ENCODE results near the gene SLC13A3.

The SLC13A3 gene

GRCh38 chr20:46547995-46548394 lies 103.3 kb downstream of the SLC13A3 start:
- no peaks in the 10 kb centered on the region for H3K27me3 ChIP-seq (replicated peaks)
- in situ Hi-C loops (cut with HindIII; ENCODE audit: low pct_ligation_motif_present, low sequenced_read_pairs): no loop called here
- DNase-seq: no peak
- no peak overlapping the region for H3K27ac ChIP-seq
- H3K4me3 ChIP-seq (ENCODE audit: low read depth, low read length): no peak overlapping the region
- TF ChIP-seq, protein P1, sequence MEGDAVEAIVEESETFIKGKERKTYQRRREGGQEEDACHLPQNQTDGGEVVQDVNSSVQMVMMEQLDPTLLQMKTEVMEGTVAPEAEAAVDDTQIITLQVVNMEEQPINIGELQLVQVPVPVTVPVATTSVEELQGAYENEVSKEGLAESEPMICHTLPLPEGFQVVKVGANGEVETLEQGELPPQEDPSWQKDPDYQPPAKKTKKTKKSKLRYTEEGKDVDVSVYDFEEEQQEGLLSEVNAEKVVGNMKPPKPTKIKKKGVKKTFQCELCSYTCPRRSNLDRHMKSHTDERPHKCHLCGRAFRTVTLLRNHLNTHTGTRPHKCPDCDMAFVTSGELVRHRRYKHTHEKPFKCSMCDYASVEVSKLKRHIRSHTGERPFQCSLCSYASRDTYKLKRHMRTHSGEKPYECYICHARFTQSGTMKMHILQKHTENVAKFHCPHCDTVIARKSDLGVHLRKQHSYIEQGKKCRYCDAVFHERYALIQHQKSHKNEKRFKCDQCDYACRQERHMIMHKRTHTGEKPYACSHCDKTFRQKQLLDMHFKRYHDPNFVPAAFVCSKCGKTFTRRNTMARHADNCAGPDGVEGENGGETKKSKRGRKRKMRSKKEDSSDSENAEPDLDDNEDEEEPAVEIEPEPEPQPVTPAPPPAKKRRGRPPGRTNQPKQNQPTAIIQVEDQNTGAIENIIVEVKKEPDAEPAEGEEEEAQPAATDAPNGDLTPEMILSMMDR (IDR thresholded peaks at IDR 0.05; ENCODE audit: low read depth, low read length, missing control alignments): no peak
- H3K36me3 ChIP-seq (replicated peaks): no peaks in the 10 kb centered on the region

DNA sequence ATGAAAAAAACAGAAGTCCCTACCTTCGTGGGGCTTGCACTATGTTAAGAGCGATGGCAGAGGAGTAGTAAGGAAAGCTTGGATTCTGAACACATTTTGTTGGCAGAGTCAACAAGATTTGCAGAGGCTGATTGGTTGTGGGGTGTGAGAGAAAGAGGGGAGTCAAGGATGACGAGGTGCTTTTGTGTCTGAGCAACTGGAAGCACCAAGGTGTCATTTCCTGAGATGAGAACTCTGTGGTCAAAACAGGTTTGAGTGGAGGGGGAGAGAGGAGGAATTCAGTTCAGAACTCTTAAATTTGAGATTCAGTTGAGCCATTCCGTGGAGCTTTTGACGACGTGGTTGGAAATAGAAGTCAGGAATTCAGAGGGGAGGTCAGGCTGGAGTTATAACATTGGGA lies 104.3 kb downstream of the SLC13A3 start:
- H3K27me3 ChIP-seq (replicated peaks): no peaks in the 10 kb centered on the region
- DNase-seq: no peak
- TF ChIP-seq, protein P1 (IDR thresholded peaks at IDR 0.05; ENCODE audit: low read depth, low read length, missing control alignments): no peak
- H3K36me3 ChIP-seq (replicated peaks): no peaks in the 10 kb centered on the region
- in situ Hi-C loops (cut with HindIII; ENCODE audit: low pct_ligation_motif_present, low sequenced_read_pairs): no loop called here
- no peak overlapping the region for H3K4me3 ChIP-seq (ENCODE audit: low read depth, low read length)
- no peak overlapping the region for H3K27ac ChIP-seq

DNA sequence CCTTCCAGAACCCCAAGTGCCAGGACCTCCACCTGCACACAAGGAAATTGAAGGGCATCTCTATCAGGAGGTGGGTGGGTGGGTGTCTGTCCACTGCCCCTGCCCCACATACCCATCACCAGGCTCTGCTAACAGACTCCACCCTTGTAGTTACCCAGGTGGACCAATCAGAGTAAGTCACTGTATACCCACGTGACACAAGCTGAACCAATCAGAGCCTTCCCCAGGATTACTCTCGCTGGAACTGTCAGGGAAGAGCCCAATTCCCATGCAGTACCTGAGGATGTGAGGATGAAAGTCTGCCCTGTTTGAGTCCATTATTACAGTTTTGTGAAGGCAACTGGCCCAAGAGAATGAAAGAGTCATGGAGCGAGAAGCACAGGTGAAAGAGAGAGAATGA lies 105.0 kb downstream of the SLC13A3 start:
- no peak for DNase-seq
- in situ Hi-C loops (cut with HindIII; ENCODE audit: low pct_ligation_motif_present, low sequenced_read_pairs): no loop called here
- Histone ChIP-seq H3K27ac (no peak overlapping the region), H3K36me3 (replicated peaks) (no peaks in the 10 kb centered on the region), H3K27me3 (replicated peaks) (no peaks in the 10 kb centered on the region), H3K4me3 (ENCODE audit: low read depth, low read length) (no peak overlapping the region)
- TF ChIP-seq, protein P1 (IDR thresholded peaks at IDR 0.05; ENCODE audit: low read depth, low read length, missing control alignments): no peak

- Histone ChIP-seq H3K36me3 (replicated peaks) (no peaks in the 10 kb centered on the region), H3K27me3 (replicated peaks) (no peaks in the 10 kb centered on the region), H3K27ac (no peak overlapping the region), H3K4me3 (ENCODE audit: low read depth, low read length) (no peak overlapping the region)
- no peak for DNase-seq
- TF ChIP-seq, protein P1 (IDR thresholded peaks at IDR 0.05; ENCODE audit: low read depth, low read length, missing control alignments): no peak
- in situ Hi-C loops (cut with HindIII; ENCODE audit: low pct_ligation_motif_present, low sequenced_read_pairs): no loop called here
These were observed 105.5 kb downstream of the SLC13A3 start for GRCh38 chr20:46545827-46546138.

DNA sequence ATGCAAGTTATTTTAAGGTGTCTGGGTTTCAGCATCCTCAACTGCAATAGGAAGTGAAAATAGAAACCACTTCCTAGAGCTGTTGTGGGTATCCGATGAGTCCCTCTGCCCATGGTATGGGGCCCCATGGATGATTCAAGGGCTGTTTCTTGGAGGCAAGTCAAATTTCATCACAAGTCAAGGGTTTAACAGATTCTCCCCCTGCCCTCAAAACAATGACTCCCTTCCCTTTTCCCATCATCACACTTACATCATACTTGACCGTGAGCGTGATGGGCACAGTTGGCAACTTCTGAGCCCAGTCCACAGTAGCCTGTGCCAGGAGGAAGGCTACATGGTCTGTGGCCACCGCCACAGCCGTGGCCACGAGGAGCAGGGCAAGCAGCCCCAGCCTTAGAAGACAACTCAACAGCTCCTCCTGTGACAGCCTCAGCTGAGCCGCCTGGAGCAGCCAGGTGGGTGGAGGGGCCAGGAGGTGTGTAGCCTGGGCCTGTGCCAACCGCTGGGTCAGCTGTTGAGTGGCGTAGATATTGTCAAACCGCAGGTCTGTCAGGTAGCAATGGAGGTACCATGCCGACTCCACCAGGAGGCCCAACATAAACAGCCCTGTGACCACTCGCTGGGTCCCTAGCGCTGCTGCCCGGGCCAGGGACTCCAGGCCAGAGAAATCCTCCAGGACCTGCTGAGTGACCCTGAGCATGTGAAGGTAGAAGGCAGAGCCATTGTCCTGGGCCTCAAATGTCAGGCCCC lies 106.0 kb downstream of the SLC13A3 start:
- Histone ChIP-seq H3K27me3 (replicated peaks) (no peaks in the 10 kb centered on the region), H3K36me3 (replicated peaks) (no peaks in the 10 kb centered on the region), H3K27ac (no peak overlapping the region), H3K4me3 (ENCODE audit: low read depth, low read length) (no peak overlapping the region)
- DNase-seq: no peak
- in situ Hi-C loops (cut with HindIII; ENCODE audit: low pct_ligation_motif_present, low sequenced_read_pairs): no loop called here
- TF ChIP-seq, protein P1 (IDR thresholded peaks at IDR 0.05; ENCODE audit: low read depth, low read length, missing control alignments): no peak

DNA sequence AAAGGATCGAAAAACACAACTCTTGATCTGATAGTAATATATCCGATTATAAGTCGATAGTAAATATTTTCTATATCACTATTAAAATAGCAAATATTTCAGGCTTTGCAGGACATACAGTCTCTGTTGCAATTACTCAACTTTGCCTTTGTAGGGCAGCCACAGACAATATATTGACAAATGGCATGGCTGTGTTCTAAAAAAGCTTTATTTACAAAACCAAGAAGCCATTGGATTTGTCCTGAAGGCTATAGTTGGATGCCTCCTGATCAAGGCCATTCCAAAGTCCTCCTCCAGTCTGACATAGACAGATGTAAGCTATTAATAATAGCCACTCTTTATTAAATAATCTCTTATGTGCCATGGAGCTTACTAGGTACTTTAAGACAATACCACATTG lies 106.7 kb downstream of the SLC13A3 start:
- Histone ChIP-seq H3K4me3 (ENCODE audit: low read depth, low read length) (no peak overlapping the region), H3K27me3 (replicated peaks) (no peaks in the 10 kb centered on the region), H3K27ac (no peak overlapping the region), H3K36me3 (replicated peaks) (no peaks in the 10 kb centered on the region)
- TF ChIP-seq, protein P1 (IDR thresholded peaks at IDR 0.05; ENCODE audit: low read depth, low read length, missing control alignments): no peak
- in situ Hi-C loops (cut with HindIII; ENCODE audit: low pct_ligation_motif_present, low sequenced_read_pairs): no loop called here
- DNase-seq: no peak
